ENCODE results near the gene PSMD13.

- TF ChIP-seq CTCF (IDR thresholded peaks at IDR 0.05) (no peak), POLR2A (IDR thresholded peaks at IDR 0.05) (no peak)
Measured at GRCh38 chr11:209275-210121, 27.3 kb upstream of the PSMD13 start.
